Mesangial cell (primary cell): ENCODE measurements around the gene CCDC73. TPM values are rescaled to one million over a fixed set of nuclear protein-coding genes. Genes with fewer than 3 reads are reported as not detected.

Experiments used
- total RNA-seq: library from RNA; depleted of rRNA; stranded (reverse); fragments of >200 nt; gene quantifications from 2 replicates; pipeline ENCODE4 v1.2.3, GENCODE V29; 2015

CCDC73 gene
- not detected in 2 replicates for total RNA-seq

DNA sequence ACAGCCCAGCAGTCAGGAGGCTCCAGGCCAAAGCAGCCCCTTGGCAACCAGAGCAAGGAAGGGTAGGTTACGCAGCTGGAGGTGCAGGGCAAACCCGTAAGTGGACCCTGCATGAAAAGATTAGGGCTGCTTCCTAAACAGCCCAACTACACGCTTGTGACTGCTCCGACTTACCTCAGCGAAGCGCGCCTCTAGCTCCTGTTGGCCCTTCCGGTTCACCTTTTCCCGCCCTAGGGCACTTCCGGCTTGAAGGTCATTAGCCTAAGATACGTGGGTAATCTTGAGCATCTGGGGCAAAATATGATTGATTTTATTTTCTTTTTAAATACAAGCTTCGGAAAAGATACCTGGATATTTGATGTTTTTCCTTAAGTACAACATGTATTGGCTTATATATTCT, at the start of gene CCDC73:
TSS of gene CCDC73 (minus strand) at position 224 of the 400 bp plus-strand sequence. CDS start 34,419 bp downstream, outside the sequence.

DNA sequence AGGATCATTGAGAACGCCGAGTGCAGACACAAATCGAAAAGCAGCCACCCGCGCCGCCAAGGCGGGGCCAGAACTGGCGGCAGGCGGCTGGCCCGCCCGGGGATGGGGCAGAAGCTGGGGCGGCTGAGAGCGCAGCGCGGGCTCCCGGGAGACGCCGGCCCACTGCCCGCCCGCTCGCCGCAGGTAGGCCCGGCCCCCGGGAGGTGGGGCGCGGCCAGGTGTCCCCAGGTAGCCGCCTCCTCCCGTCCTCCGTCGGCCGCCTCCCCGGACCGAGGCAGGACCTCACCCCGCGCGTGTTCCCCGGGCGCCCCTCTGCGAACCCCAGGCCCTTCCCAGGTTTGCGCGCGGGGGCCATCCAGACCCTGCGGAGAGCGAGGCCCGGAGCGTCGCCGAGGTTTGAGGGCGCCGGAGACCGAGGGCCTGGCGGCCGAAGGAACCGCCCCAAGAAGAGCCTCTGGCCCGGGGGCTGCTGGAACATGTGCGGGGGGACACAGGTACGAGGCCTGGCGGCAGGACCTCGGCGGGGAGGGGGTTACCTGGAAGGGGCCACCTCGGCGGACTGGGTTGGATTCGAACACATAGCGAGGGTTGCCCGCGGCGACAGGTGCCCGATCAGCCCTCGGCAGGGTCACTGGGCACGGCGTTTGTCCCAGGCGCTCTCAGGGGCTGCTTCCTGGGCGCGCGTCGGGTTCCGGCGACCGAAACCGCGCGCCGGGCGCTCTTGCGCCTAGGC, 35.4 kb upstream of the CCDC73 start, which contains the start of gene PRRG4:
TSS of gene PRRG4 (plus strand) at position 248 of the 733 bp plus-strand sequence. CDS start 603 bp downstream, outside the sequence.

DNA sequence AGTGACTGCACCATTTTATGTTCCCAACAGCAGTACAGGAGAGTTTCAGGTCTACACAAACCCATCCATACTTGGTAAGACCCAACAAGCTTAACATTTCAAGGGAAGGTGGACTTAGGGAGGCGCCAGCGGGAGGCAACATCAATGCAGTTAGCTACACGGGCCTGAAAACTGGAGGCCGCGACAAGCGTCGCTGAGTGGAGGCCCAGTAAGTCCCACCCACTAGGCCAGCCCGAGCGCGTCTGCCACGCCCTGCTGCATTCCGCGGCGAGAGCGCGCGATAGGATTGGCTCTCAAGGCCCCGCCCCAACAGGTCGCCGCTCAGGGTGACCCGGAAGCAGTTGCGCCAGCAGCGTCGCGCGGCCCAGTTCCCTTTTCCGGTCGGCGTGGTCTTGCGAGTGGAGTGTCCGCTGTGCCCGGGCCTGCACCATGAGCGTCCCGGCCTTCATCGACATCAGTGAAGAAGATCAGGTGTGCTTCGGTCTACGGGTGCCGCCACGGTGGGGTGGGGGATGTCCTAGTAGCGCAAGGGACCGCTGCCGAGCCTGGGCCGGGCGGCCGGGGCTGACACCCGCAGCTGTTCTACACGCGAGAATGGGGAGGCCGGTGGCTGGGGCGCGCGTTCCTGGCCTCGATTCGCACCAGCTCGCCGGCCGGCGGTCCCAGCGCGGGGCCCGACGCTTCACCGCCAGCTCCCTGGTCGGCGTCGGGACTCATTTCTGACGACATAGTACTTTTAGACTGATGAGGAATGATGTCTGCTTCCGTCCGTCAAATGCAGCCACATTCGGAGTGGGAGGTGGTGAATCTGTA, 210.8 kb downstream of the CCDC73 start, which contains the start of gene EIF3M:
TSS of gene EIF3M (plus strand) at position 373 of the 813 bp plus-strand sequence. CDS start at position 430, 57 bp downstream.

Other genes starting within 250 kb of the CCDC73 start
- gene EIF3M, start 210.8 kb downstream of the CCDC73 start, total RNA-seq: 399 and 595 TPM in 2 replicates
- 0.16 and 1.1 TPM in 2 replicates for gene PRRG4, start 35.3 kb upstream of the CCDC73 start, total RNA-seq
- gene QSER1, start 98.1 kb upstream of the CCDC73 start, total RNA-seq: 13.1 and 17.1 TPM in 2 replicates
- gene DEPDC7, start 221.2 kb upstream of the CCDC73 start, total RNA-seq: 1.9 and 2.3 TPM in 2 replicates
- 11.6 and 14.3 TPM in 2 replicates for gene TCP11L1, start 244.9 kb upstream of the CCDC73 start, total RNA-seq